Mammary epithelial cell (primary cell): ENCODE data around the gene LRMDA.

ENCODE experiments used
- EZH2 ChIP-seq: IDR thresholded peaks from 2 replicates; pipeline ENCODE4 v1.6.1; 2012; ENCODE audit warnings: low read length, inconsistent platforms, borderline replicate concordance
- TF ChIP-seq, protein P1 (sequence below), 2 donors: IDR thresholded peaks in 1 of 2; conservative IDR thresholded peaks in 1 of 2; 2 replicates each; pipeline ENCODE4 v1.5.1; 2011 to 2012; ENCODE audit warnings: inconsistent platforms in 2 of 2, low read length in 2 of 2, mild to moderate bottlenecking in 2 of 2, control low read depth in 1 of 2, low read depth in 1 of 2; ENCODE audit not compliant: insufficient read depth in 1 of 2; ENCODE audit errors: extremely low read depth in 1 of 2

DNA sequence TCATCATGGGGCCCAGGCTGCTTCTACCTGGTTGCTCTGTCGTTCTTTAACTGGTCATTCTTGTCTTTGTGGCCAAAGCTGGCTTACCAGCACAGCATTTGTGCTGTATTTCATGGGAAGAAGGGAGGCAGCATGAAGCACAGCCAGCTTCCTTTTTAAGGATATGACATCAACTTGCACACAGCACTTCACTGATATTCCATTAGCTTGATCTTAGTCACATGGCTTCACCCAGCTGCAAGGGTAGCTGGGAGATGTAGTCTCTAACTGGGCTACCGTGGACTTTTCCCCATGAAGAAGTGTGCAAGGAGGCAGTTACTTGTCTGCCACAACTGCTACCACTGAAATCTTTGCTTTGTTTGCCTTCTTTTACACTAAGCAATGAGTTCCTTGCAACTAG, 525.2 kb downstream of the LRMDA start:
- TF ChIP-seq, protein P1, sequence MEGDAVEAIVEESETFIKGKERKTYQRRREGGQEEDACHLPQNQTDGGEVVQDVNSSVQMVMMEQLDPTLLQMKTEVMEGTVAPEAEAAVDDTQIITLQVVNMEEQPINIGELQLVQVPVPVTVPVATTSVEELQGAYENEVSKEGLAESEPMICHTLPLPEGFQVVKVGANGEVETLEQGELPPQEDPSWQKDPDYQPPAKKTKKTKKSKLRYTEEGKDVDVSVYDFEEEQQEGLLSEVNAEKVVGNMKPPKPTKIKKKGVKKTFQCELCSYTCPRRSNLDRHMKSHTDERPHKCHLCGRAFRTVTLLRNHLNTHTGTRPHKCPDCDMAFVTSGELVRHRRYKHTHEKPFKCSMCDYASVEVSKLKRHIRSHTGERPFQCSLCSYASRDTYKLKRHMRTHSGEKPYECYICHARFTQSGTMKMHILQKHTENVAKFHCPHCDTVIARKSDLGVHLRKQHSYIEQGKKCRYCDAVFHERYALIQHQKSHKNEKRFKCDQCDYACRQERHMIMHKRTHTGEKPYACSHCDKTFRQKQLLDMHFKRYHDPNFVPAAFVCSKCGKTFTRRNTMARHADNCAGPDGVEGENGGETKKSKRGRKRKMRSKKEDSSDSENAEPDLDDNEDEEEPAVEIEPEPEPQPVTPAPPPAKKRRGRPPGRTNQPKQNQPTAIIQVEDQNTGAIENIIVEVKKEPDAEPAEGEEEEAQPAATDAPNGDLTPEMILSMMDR (conservative IDR thresholded peaks at IDR 0.05 in 1 of 2, IDR thresholded peaks at IDR 0.05 in 1 of 2; ENCODE audit: extremely low read depth in 1 of 2, insufficient read depth in 1 of 2, low read depth in 1 of 2, low read length in 2 of 2) = no peak
- no peak for TF ChIP-seq EZH2
